Stimulated activated memory B cell treated with anti-CD40 and anti-IgM and Interleukin-4, amounts not matched to agents 10 μg/mL and 1 μg/mL and 100 μg/mL, for 72 hours (primary cell): Measurements from ENCODE around the gene HAGH.

ENCODE experiments used
- ATAC-seq: fragments of 150-1000 bp; cut with Tn5 transposase; 2 replicates; pipeline ENCODE4 v1.10.0; 2021
- H3K27ac Mint-ChIP-seq: one replicate; pipeline ENCODE4 v1.8.0; 2022; ENCODE audit warnings: mild to moderate bottlenecking, mixed read lengths
- H3K27me3 Mint-ChIP-seq: one replicate; pipeline ENCODE4 v1.8.0; 2022; ENCODE audit warnings: mixed read lengths
- H3K36me3 Mint-ChIP-seq: one replicate; pipeline ENCODE4 v1.8.0; 2022; ENCODE audit warnings: mixed read lengths
- H3K4me1 Mint-ChIP-seq: one replicate; pipeline ENCODE4 v1.8.0; 2022; ENCODE audit warnings: mixed read lengths
- H3K4me3 Mint-ChIP-seq: one replicate; pipeline ENCODE4 v1.8.0; 2022; ENCODE audit warnings: mild to moderate bottlenecking, moderate library complexity, mixed read lengths
- H3K9me3 Mint-ChIP-seq: one replicate; pipeline ENCODE4 v1.8.0; 2022; ENCODE audit warnings: mixed read lengths

HAGH gene

DNA sequence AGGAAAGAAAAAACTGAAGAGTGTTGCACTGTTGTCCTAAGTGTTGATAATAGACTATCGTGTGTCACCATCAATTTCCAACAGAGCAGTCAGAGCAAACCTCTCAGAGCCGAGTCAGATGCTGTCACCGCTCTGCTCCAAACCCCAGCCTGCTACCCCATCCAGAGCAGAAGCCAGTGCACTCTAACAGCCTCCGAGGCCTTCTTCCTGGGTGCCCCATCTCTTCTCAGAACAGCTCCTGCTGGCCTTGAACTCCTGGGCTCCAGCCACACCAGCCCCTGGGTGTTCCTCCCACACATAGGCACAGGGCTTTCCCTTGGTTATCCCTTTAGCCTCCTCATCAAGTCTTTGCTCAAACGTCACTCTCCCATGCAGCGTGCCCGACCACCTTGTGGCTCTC, 24.4 kb upstream of the HAGH start:
- Mint-ChIP-seq H3K9me3 (no peaks in the 10 kb centered on the region), H3K4me3 (no peak overlapping the region), H3K4me1 (no peaks in the 10 kb centered on the region), H3K36me3 (no peaks in the 10 kb centered on the region), H3K27ac (no peak overlapping the region), H3K27me3 (peaks cover 21% of the 10 kb centered on the region)
- ATAC-seq, result peak; percentile 8

GRCh38 chr16:1846416-1846815, 19.8 kb upstream of the HAGH start:
- H3K27me3 Mint-ChIP-seq, result peaks cover 24% of the 10 kb centered on the region
- H3K36me3 Mint-ChIP-seq, result no peaks in the 10 kb centered on the region
- no peak overlapping the region for H3K4me3 Mint-ChIP-seq
- no peak for ATAC-seq
- no peaks in the 10 kb centered on the region for H3K9me3 Mint-ChIP-seq
- no peak overlapping the region for H3K27ac Mint-ChIP-seq
- no peaks in the 10 kb centered on the region for H3K4me1 Mint-ChIP-seq

DNA sequence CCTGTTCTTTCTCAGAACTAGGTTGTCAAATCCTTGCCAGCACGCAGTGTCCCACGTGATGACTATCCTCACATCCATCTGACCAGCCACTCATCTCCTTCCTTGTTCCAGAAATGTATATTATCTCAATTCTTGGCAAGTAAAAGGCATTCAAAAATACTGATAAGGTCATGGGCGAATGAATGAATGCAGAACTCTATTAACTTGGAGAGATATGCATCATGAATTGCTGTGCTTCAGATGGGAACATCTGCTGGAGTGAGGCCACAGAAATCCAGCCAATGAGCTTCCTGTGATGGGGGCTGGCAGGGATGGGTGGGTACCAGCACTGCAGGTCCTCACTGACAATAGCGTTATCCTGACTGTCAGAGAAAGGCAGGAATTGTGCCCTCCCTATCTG, 19.4 kb upstream of the HAGH start:
- H3K4me1 Mint-ChIP-seq, result no peaks in the 10 kb centered on the region
- H3K36me3 Mint-ChIP-seq, result no peaks in the 10 kb centered on the region
- H3K4me3 Mint-ChIP-seq, result no peak overlapping the region
- H3K27ac Mint-ChIP-seq, result no peak overlapping the region
- no peak for ATAC-seq
- no peaks in the 10 kb centered on the region for H3K9me3 Mint-ChIP-seq
- H3K27me3 Mint-ChIP-seq, result peaks cover 20% of the 10 kb centered on the region

GRCh38 chr16:1839554-1839953, 12.9 kb upstream of the HAGH start:
- H3K27ac Mint-ChIP-seq, result no peak overlapping the region
- no peaks in the 10 kb centered on the region for H3K27me3 Mint-ChIP-seq
- no peak for ATAC-seq
- H3K9me3 Mint-ChIP-seq, result no peaks in the 10 kb centered on the region
- no peak overlapping the region for H3K4me3 Mint-ChIP-seq
- H3K4me1 Mint-ChIP-seq, result no peaks in the 10 kb centered on the region
- no peaks in the 10 kb centered on the region for H3K36me3 Mint-ChIP-seq

GRCh38 chr16:1834096-1834495, 7.5 kb upstream of the HAGH start:
- H3K4me1 Mint-ChIP-seq, result peaks cover 19% of the 10 kb centered on the region
- no peaks in the 10 kb centered on the region for H3K27me3 Mint-ChIP-seq
- ATAC-seq, result no peak
- no peaks in the 10 kb centered on the region for H3K9me3 Mint-ChIP-seq
- H3K27ac Mint-ChIP-seq, result no peak overlapping the region
- peaks cover 5% of the 10 kb centered on the region for H3K36me3 Mint-ChIP-seq
- no peak overlapping the region for H3K4me3 Mint-ChIP-seq

- ATAC-seq, result no peak
- Mint-ChIP-seq H3K36me3 (peaks cover 5% of the 10 kb centered on the region), H3K9me3 (no peaks in the 10 kb centered on the region), H3K4me3 (no peak overlapping the region), H3K27ac (no peak overlapping the region), H3K27me3 (no peaks in the 10 kb centered on the region), H3K4me1 (peaks cover 22% of the 10 kb centered on the region)
These were observed 6.3 kb upstream of the HAGH start for GRCh38 chr16:1832838-1833454.

- Mint-ChIP-seq H3K9me3 (no peaks in the 10 kb centered on the region), H3K4me1 (peaks cover 29% of the 10 kb centered on the region), H3K27me3 (no peaks in the 10 kb centered on the region), H3K4me3 (no peak overlapping the region), H3K27ac (no peak overlapping the region), H3K36me3 (peaks cover 5% of the 10 kb centered on the region)
- ATAC-seq, result no peak
These were observed 4.8 kb upstream of the HAGH start for GRCh38 chr16:1831186-1832075.

GRCh38 chr16:1830213-1830612, 3.6 kb upstream of the HAGH start:
- Mint-ChIP-seq H3K27ac (no peak overlapping the region), H3K27me3 (no peaks in the 10 kb centered on the region), H3K9me3 (no peaks in the 10 kb centered on the region), H3K36me3 (peaks cover 5% of the 10 kb centered on the region), H3K4me1 (peaks cover 29% of the 10 kb centered on the region), H3K4me3 (no peak overlapping the region)
- ATAC-seq, result no peak

DNA sequence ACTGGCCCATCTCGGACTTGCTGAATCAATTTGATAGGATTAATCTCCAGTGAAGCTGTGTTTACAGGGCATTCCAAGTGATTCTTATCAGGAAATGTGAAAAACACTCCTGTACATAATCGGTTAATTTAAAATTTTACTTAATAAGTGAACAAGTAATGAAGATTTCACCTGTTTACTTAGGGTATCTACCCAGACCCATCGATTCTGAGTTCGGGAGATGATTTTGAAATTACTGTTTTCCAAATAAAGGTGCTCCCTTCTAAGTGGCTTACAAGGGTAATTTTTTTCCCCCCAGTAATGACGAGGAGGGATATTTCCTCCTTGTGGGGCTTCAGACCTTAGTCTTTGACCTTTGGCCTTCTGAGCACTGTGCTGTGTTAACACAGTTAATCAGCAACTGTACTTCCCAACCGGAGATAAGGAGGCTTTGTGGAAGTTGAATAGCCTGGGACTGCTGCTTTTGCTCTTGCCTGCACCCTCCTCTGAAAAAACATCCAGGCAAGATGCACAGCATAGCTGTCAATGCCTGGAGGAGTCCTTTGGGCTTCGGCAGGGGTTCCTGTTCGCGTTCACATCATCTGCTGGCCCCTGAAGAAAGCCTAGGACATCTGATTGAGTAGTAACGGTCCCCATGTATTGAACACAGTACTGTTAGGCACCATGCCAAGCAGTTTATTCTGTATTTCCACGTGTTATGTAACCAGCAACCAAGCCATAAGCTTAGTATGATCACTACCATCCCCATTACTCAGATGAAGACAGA, 2.2 kb upstream of the HAGH start:
- Mint-ChIP-seq H3K27me3 (no peaks in the 10 kb centered on the region), H3K4me1 (peaks cover 41% of the 10 kb centered on the region), H3K36me3 (peaks cover 5% of the 10 kb centered on the region), H3K4me3 (no peak overlapping the region), H3K9me3 (no peaks in the 10 kb centered on the region), H3K27ac (no peak overlapping the region)
- no peak for ATAC-seq

GRCh38 chr16:1825864-1826690, 548 bp downstream of the HAGH start:
- H3K4me1 Mint-ChIP-seq, result peaks cover 43% of the 10 kb centered on the region

GRCh38 chr16:1825381-1825863, 1.2 kb downstream of the HAGH start:
- H3K27ac Mint-ChIP-seq, result no peak overlapping the region
- no peak for ATAC-seq
- no peaks in the 10 kb centered on the region for H3K9me3 Mint-ChIP-seq
- peaks cover 37% of the 10 kb centered on the region for H3K4me1 Mint-ChIP-seq
- no peaks in the 10 kb centered on the region for H3K36me3 Mint-ChIP-seq
- H3K4me3 Mint-ChIP-seq, result peak overlapping the region; percentile 71
- H3K27me3 Mint-ChIP-seq, result no peaks in the 10 kb centered on the region

More at GRCh38 chr16:1825864-1826690, 548 bp downstream of the HAGH start:
- Mint-ChIP-seq H3K9me3 (no peaks in the 10 kb centered on the region), H3K27ac (peak overlapping the region; percentile 80), H3K27me3 (no peaks in the 10 kb centered on the region), H3K4me3 (peak overlapping the region; percentile 71), H3K36me3 (no peaks in the 10 kb centered on the region)
- peak; percentile 83 for ATAC-seq

DNA sequence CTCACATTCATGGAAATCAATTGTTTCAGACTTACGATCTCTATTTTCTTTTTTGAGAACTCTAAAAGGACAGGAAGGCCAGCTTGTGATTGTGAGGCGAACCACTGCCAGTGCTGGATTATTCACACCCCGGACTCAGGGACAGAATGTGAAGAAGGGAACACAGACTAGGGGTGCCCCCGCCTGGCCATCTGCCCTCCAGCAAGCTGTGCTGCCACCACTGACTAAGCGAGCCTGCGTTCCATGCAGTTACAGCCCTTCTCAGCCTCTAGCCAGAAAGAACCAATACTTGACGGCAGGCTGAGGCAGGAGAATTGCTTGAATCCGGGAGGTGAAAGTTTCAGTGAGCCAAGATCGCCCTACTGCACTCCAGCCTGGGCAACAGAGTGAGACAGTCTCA, 2.8 kb downstream of the HAGH start:
- no peaks in the 10 kb centered on the region for H3K27me3 Mint-ChIP-seq
- no peaks in the 10 kb centered on the region for H3K36me3 Mint-ChIP-seq
- H3K9me3 Mint-ChIP-seq, result no peaks in the 10 kb centered on the region
- H3K4me3 Mint-ChIP-seq, result no peak overlapping the region
- ATAC-seq, result no peak
- H3K27ac Mint-ChIP-seq, result no peak overlapping the region
- H3K4me1 Mint-ChIP-seq, result peaks cover 22% of the 10 kb centered on the region

DNA sequence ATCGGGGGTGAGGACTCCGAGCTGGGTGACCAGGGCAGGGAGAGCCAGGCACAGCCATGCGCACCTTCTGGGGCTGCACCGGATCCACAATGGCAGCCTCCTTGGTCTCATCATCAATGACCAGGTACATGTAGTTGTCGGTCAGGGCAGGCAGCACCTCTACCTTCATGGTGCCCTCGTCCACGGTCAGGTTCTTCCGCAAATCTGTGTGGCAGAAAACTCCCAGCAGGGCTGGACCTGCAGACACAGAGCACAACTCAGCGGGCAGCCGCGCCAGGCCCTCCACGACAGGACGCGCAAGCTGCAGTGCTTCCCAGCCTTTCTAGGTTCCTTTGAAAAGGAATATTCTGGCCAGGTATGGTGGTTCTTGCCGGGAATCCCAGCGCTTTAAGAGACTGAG, 3.8 kb downstream of the HAGH start:
- Mint-ChIP-seq H3K36me3 (peaks cover 1% of the 10 kb centered on the region), H3K27me3 (no peaks in the 10 kb centered on the region), H3K4me1 (peaks cover 20% of the 10 kb centered on the region), H3K27ac (no peak overlapping the region), H3K4me3 (no peak overlapping the region), H3K9me3 (no peaks in the 10 kb centered on the region)
- no peak for ATAC-seq

GRCh38 chr16:1821861-1822611, 4.6 kb downstream of the HAGH start:
- peaks cover 9% of the 10 kb centered on the region for H3K36me3 Mint-ChIP-seq
- ATAC-seq, result no peak
- H3K4me3 Mint-ChIP-seq, result no peak overlapping the region
- H3K9me3 Mint-ChIP-seq, result no peaks in the 10 kb centered on the region
- no peak overlapping the region for H3K27ac Mint-ChIP-seq
- no peaks in the 10 kb centered on the region for H3K27me3 Mint-ChIP-seq
- peaks cover 14% of the 10 kb centered on the region for H3K4me1 Mint-ChIP-seq
